Erythroblast (primary cell): ENCODE results near the gene CNIH3.

Experiments used
- DNase-seq, 2 experiments: peaks; one replicate each; lab custom pipeline; 2025; lab: John Stamatoyannopoulos, UW
- GATA1 ChIP-seq: IDR thresholded peaks from 2 replicates; pipeline ENCODE4 v1.6.1; 2011; ENCODE audit warnings: low read depth, mild to moderate bottlenecking, control low read depth, low read length, moderate library complexity
- POLR2A ChIP-seq: IDR thresholded peaks from 2 replicates; pipeline ENCODE4 v1.6.1; 2011; ENCODE audit warnings: mild to moderate bottlenecking, low read length

Gene CNIH3

DNA sequence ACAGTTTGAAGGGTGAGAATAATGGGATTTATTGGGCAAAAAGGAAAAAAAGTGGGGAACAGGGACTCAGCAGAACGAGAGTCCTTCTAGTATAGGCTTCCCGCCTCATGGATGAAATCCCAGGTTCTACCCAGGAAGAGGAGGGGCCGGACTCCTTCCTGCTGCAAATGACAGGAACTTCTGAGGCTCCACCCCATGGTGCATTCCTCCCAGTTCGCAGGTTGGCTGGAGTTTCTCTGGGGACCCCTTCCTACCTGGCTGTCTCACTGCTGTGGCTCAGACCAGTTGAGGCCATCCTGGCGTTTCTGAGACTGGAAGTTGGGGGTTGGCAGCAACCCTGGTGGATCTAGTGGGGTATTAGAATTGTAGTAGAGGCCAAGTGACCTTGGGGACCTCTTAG is 27.5 kb downstream of the CNIH3 start:
- DNase-seq, result no peak
- TF ChIP-seq POLR2A (no peak), GATA1 (no peak)

DNA sequence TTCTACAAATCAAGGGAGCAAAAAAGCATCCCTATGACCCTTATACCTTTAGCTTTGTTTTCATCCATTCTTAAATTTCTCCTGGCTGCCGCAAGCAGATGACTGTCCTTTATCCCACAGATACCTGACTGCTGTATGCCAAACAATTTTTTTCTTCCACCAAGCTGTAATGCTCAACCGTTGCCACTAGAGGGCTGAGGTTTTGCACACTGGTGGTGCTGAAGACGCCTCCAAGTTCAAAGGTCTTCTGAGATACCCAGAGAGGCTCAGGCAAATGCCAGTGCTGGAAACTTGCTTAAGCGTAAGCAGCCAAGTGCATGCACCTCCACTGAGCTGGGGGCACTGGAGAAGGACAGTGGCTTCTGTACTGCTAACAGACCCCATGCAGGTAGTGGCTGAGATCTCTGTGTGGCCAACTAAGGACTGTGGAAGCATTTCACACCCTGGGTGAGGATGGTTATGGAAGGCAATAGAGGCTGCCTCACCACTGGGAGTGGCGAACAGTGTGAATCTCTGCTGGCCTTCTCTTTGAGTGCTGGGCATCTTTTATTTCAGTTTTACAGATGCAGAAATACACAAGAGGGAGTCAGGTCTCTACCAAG is 28.5 kb downstream of the CNIH3 start:
- TF ChIP-seq POLR2A, result no peak
- no peak for TF ChIP-seq GATA1
- peak; percentile 47 to 72 for DNase-seq

DNA sequence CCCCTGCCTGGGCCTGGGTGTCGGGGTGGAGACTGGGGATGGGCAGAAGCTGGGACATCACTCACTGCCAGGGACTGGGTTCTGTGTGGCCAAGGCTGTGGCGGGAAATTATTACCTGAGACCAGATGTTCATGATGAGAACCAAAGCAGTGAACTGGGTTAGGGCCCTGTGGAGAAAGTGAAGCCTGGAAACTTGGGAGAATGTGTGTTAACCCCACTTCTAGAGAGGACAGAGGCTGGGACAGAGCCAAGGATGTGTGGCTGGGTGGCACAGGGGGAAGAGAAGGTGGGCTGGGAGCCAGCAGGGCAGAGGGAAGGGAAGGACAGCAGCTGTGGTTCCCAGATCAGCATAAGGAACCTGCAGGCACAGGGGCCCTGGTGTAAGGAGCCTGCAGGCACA is 31.3 kb downstream of the CNIH3 start:
- TF ChIP-seq POLR2A, result no peak
- DNase-seq, result no peak

DNA sequence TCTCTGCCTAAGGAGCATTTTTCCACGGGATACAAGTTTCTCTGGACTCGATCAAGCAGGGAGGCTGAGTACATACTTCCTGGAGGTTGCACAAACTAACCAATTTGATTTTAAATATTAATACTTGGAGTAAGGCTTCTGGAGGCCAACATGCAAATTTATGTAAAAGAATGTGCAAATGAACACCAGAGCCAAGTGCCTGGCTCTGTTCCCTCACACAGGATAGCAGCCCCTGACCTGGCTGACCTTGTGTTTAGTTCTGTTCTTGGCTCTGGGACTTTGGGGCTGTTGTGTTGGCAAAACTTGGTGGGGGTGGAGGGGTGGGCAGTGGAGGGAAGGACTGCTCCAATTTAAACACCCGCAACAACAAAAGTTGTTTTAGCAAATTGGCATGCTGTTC is 34.2 kb downstream of the CNIH3 start:
- TF ChIP-seq GATA1, result no peak
- no peak for TF ChIP-seq POLR2A
- no peak for DNase-seq

DNA sequence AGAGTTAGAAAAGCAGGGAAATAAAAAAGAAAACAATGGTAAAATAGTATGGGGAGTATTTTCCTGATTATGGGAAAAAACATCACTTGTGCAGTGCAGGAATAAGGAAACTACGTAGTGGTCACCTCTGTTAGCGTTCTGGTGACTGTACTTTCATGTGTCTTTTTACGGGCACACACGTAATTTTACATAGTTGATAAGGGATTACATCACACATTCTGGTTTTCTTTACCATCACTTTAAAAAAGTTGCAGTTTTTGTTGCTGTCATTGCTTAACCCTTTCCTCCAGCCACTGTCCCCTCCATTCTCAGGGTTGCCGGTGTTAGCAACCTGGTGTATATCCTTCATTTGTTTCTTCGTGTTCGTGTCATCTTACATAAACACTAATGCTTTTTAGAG is 35.1 kb downstream of the CNIH3 start:
- DNase-seq, result no peak
- TF ChIP-seq POLR2A (no peak), GATA1 (no peak)

DNA sequence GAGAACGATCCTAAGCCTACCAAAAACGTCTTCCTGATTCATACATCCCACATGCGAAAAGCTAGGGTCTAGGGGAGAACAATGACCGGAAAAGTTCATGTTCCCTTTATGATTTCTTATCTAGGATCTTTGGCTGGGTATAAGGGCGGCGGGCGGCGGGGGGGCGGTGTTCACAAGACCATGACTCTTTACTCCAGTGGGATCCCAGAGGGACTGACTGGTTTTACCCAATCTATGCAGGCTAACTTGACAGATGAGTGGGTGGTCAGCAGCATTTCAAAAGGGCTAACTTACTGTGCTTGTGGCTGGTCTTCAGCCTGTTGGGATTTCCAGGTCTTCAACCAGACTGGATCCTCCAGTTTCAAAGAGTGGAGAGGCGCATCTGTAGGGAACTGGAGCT is 40.3 kb downstream of the CNIH3 start:
- no peak for DNase-seq
- TF ChIP-seq GATA1 (no peak), POLR2A (no peak)

DNA sequence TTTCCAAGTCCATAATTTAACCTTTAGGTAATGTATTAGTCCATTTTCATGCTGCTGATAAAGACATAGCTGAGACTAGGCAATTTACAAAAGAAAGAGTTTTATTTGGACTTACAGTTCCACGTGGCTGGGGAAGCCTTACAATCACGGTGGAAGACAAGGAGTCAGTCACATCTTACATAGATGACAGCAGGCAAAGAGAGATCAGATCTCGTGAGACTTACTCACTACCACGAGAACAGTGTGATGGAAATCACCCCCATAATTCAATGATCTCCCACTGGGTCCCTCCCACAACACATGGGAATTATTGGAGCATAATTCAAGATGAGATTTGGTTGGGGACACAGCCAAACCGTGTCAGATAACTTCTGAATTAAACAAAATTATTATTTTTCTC is 44.0 kb downstream of the CNIH3 start:
- no peak for DNase-seq
- TF ChIP-seq POLR2A (no peak), GATA1 (no peak)

- DNase-seq, result no peak
- TF ChIP-seq GATA1, result no peak
- TF ChIP-seq POLR2A, result no peak
Measured at GRCh38 chr1:224662870-224663269, 46.8 kb downstream of the CNIH3 start.

- DNase-seq, result no peak
- TF ChIP-seq GATA1 (no peak), POLR2A (no peak)
Measured at GRCh38 chr1:224665016-224665415, 48.9 kb downstream of the CNIH3 start.

- no peak for DNase-seq
- TF ChIP-seq GATA1 (no peak), POLR2A (no peak)
Measured at GRCh38 chr1:224666078-224666477, 50.0 kb downstream of the CNIH3 start.

GRCh38 chr1:224666913-224667312 is 50.8 kb downstream of the CNIH3 start:
- TF ChIP-seq GATA1 (no peak), POLR2A (no peak)
- DNase-seq, result no peak

- DNase-seq, result no peak
- TF ChIP-seq GATA1, result no peak
- TF ChIP-seq POLR2A, result no peak
Measured at GRCh38 chr1:224668984-224669383, 52.9 kb downstream of the CNIH3 start.

- DNase-seq, result no peak
- TF ChIP-seq GATA1, result no peak
- TF ChIP-seq POLR2A, result no peak
Measured at GRCh38 chr1:224669403-224669802, 53.3 kb downstream of the CNIH3 start.

DNA sequence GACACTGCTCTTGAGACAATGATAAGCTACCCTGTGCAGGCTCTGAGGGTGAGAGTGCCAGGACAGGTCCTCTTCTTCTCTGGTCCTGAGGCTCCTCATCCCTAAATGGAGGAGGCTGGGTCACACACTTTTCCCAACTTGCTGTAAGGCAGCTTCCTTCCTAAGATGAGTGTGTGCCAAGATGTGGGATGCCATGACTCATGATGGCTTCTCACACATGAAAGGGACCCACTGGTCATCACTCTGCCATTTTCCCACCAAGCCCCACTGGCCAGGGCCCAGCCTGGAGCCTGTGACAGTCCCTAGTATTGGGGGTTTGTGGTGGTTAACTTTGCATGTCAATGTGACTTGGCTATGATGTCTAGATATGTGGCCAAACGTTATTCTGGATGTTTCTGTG is 54.4 kb downstream of the CNIH3 start:
- DNase-seq, result no peak

DNA sequence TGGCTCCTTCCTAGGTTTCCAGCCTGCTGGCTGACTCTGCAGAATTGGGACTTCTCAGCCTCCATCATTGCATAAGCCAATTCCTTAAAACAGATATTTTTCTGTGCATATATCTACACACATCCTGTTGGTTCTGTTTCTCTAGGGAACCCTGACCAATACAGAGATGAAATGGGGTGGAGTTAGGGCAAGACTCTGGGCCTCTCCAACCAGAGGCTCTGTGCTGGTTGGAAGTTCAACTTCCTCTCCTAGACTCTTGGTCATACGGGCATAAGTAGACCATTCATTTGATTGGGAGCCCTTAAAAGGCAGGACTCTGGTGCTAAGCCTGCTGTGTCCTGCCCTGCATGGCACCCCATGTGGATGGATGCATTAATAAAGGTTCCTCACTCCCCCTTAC is 55.0 kb downstream of the CNIH3 start:
- TF ChIP-seq GATA1, result no peak
- TF ChIP-seq POLR2A, result no peak
- no peak for DNase-seq

More for the DNA sequence above, 54.4 kb downstream of the CNIH3 start:
- no peak for TF ChIP-seq GATA1
- TF ChIP-seq POLR2A, result no peak
